Adrenal gland (tissue), 12 donors: ENCODE measurements around the gene FMN1. TPM values are rescaled to one million over a fixed set of nuclear protein-coding genes. Genes with fewer than 3 reads are reported as not detected.

ENCODE experiments used
- DNase-seq, 7 donors: peaks; one replicate each; pipeline ENCODE4 v3.0.0-alpha.2; 2019 to 2020
- H3K27ac ChIP-seq, 5 donors: fragments of 200-600 bp; sonication (generic) in 4 of 5; 1 replicate in 3 of 5; 2 replicates in 2 of 5; pipeline versions ENCODE4 v1.5.1 to v1.8.0; 2016 to 2020; ENCODE audit warnings: mild to moderate bottlenecking in 1 of 5
- H3K27me3 ChIP-seq: fragments of 200-600 bp; 2 replicates; pipeline ENCODE4 v1.8.0; 2021
- H3K36me3 ChIP-seq, 2 donors: fragments of 200-600 bp; replicated peaks in 1 of 2; 1 replicate in 1 of 2; 2 replicates in 1 of 2; pipeline versions ENCODE4 v1.5.1 to v1.8.0; 2018 to 2022
- H3K4me1 ChIP-seq, 2 donors: fragments of 200-600 bp; replicated peaks in 1 of 2; 1 replicate in 1 of 2; 2 replicates in 1 of 2; pipeline versions ENCODE4 v1.5.1 to v1.8.0; 2018 to 2021
- H3K4me3 ChIP-seq, 4 donors: fragments of 200-600 bp; sonication (generic) in 3 of 4; one replicate each; pipeline ENCODE4 v1.5.1; 2016 to 2018
- H3K9me3 ChIP-seq, 3 donors: fragments of 200-600 bp; sonication (generic) in 1 of 3; replicated peaks in 1 of 3; 1 replicate in 2 of 3; 2 replicates in 1 of 3; pipeline versions ENCODE4 v1.5.1 to v1.8.0; 2016 to 2021
- CTCF ChIP-seq, 6 experiments: fragments of 450-650 bp in 4 of 6; fragments of 200-600 bp in 2 of 6; sonication (generic) in 1 of 6; IDR thresholded peaks; 1 replicate in 5 of 6; 2 replicates in 1 of 6; pipeline versions ENCODE4 v1.5.1 to v1.8.0; 2016 to 2021; ENCODE audit warnings: antibody characterized with exemption in 6 of 6, mild to moderate bottlenecking in 2 of 6, moderate library complexity in 1 of 6
- POLR2A ChIP-seq, 2 donors: fragments of 450-650 bp; IDR thresholded peaks; one replicate each; pipeline ENCODE4 v1.6.1; 2017; ENCODE audit warnings: antibody characterized with exemption in 2 of 2, mild to moderate bottlenecking in 2 of 2, moderate library complexity in 1 of 2
- WGBS, 4 donors: extraction: QIAGEN DNeasy Blood & Tissue Kit in 2 of 4; methylation state at CpG; one replicate each; pipeline versions ENCODE4 v1.1.5 to v1.1.7; 2013 to 2017; 5-methylcytosine and 5-hydroxymethylcytosine counted together
- intact Hi-C, 2 donors: fragments of 100-400 bp; cut with DNase I; formaldehyde crosslinking; loops; one replicate each; pipeline versions ENCODE4 v1.14.1 to v1.15.0; 2022 to 2023
- polyA plus RNA-seq, 3 donors: library from polyadenylated mRNA; stranded (reverse); fragments of 200-250 nt in 2 of 3; fragments of 350-450 nt in 1 of 3; fragmentation: Illumina TruSeq in 1 of 3; extraction: RNeasy Lipid Tissue Mini Kit (QIAGEN cat#74804) in 1 of 3; gene quantifications; one replicate each; pipeline ENCODE4 v1.2.3, GENCODE V29; 2013 to 2014
- total RNA-seq, 9 donors: library from RNA; depleted of rRNA in 4 of 9; stranded (reverse); fragments of >200 nt in 4 of 9; fragments of 120-200 nt in 1 of 9; fragmentation: NEBNext Ultra II Directional in 1 of 9; extraction: Animal tissue kit (Norgen Biotek cat#: 25700) in 1 of 9; gene quantifications; one replicate each; pipeline versions ENCODE4 v1.1.0 to v1.2.4, GENCODE V29; 2013 to 2023
- donor health status: healthy with polysubstance abuse.
- donor health status: Bipolar disorder and iron deficiency.
- donor health status: DM: yes; HTN: yes; CAD: no.
- donor health status: DM: no; HTN: no; CAD: no.
- donor health status: DM: no; HTN: no; CAD: no.
- donor health status: DM: yes; HTN: yes; CAD: no.

FMN1 gene
- total and polyA plus RNA-seq, 12 donors = 0.37 to 29.2 (median 11.4) TPM

GRCh38 chr15:32807331-32807730 is 387.2 kb downstream of the FMN1 start:
- WGBS, 4 donors = 69 to 77% (median 72%) methylated on average over 1 of the region's 1 CpG
- TF ChIP-seq CTCF (IDR thresholded peaks at IDR 0.05) (no peak), POLR2A (IDR thresholded peaks at IDR 0.05) (no peak)
- H3K4me3 ChIP-seq = no peak overlapping the region
- no peaks in the 10 kb centered on the region for H3K9me3 ChIP-seq
- no peak for DNase-seq
- intact Hi-C loops = no loop called here
- H3K27ac ChIP-seq = no peak overlapping the region
- H3K4me1 ChIP-seq = peaks cover 5 to 7% of the 10 kb centered on the region in 2 donors
- no peaks in the 10 kb centered on the region for H3K36me3 ChIP-seq
- H3K27me3 ChIP-seq = no peaks in the 10 kb centered on the region

GRCh38 chr15:32803631-32804030 is 390.9 kb downstream of the FMN1 start:
- intact Hi-C loops = no loop called here
- no peaks in the 10 kb centered on the region for H3K4me1 ChIP-seq
- no peak for TF ChIP-seq CTCF (IDR thresholded peaks at IDR 0.05)
- TF ChIP-seq POLR2A (IDR thresholded peaks at IDR 0.05) = no peak
- 91 to 100% (median 93%) methylated on average over 3 of the region's 3 CpGs for WGBS, 4 donors
- H3K27me3 ChIP-seq = no peaks in the 10 kb centered on the region
- no peaks in the 10 kb centered on the region for H3K36me3 ChIP-seq
- no peak overlapping the region for H3K27ac ChIP-seq
- no peak overlapping the region for H3K4me3 ChIP-seq
- no peak for DNase-seq
- no peaks in the 10 kb centered on the region for H3K9me3 ChIP-seq

GRCh38 chr15:32802286-32802936 is 392.1 kb downstream of the FMN1 start:
- no peak for DNase-seq
- Histone ChIP-seq H3K27ac (no peak overlapping the region), H3K36me3 (no peaks in the 10 kb centered on the region), H3K4me3 (no peak overlapping the region), H3K9me3 (no peaks in the 10 kb centered on the region), H3K4me1 (no peaks in the 10 kb centered on the region), H3K27me3 (no peaks in the 10 kb centered on the region)
- 34 to 49% (median 46%) methylated on average over 10 of the region's 10 CpGs for WGBS, 4 donors
- intact Hi-C loops = no loop called here
- no peak for TF ChIP-seq CTCF (IDR thresholded peaks at IDR 0.05)
- no peak for TF ChIP-seq POLR2A (IDR thresholded peaks at IDR 0.05)

- TF ChIP-seq CTCF (IDR thresholded peaks at IDR 0.05) (no peak), POLR2A (IDR thresholded peaks at IDR 0.05) (no peak)
- H3K36me3 ChIP-seq = no peaks in the 10 kb centered on the region
- H3K4me1 ChIP-seq = no peaks in the 10 kb centered on the region
- H3K9me3 ChIP-seq = no peaks in the 10 kb centered on the region
- DNase-seq = no peak
- intact Hi-C loops = no loop called here
- 80 to 91% (median 88%) methylated on average over 6 of the region's 6 CpGs for WGBS, 4 donors
- no peaks in the 10 kb centered on the region for H3K27me3 ChIP-seq
- no peak overlapping the region for H3K4me3 ChIP-seq
- H3K27ac ChIP-seq = no peak overlapping the region
Measured at GRCh38 chr15:32799936-32800535, 394.5 kb downstream of the FMN1 start.
